Activated T-helper 2 cell treated with anti-CD3 and anti-CD28 coated beads, Interferon-gamma antibody, Interleukin-2, Interleukin-4, amounts not matched to agents 10 μg/mL and 5 μg/mL and 100 μg/mL, durations not matched to agents 14 hours and 24 hours and 36 hours (primary cell): Measurements from ENCODE around the gene PCNX1. TPM values are rescaled to one million over a fixed set of nuclear protein-coding genes. Genes with fewer than 3 reads are reported as not detected.

Source experiments
- DNase-seq: peaks from one replicate; pipeline ENCODE4 v3.0.0; 2021; ENCODE audit warnings: low spot score
- H3K27ac Mint-ChIP-seq: one replicate; pipeline ENCODE4 v1.8.0; 2021; ENCODE audit warnings: mixed read lengths
- H3K27me3 Mint-ChIP-seq: one replicate; pipeline ENCODE4 v1.8.0; 2021; ENCODE audit warnings: low read depth, mixed read lengths
- H3K36me3 Mint-ChIP-seq: one replicate; pipeline ENCODE4 v1.8.0; 2021; ENCODE audit warnings: low read depth, mixed read lengths
- H3K4me1 Mint-ChIP-seq: one replicate; pipeline ENCODE4 v1.8.0; 2021; ENCODE audit warnings: low read depth, mixed read lengths
- H3K4me3 Mint-ChIP-seq: one replicate; pipeline ENCODE4 v1.8.0; 2021; ENCODE audit warnings: low read depth, mild to moderate bottlenecking, moderate library complexity, mixed read lengths
- H3K9me3 Mint-ChIP-seq: one replicate; pipeline ENCODE4 v1.8.0; 2021; ENCODE audit warnings: mixed read lengths
- intact Hi-C: fragments of 100-400 bp; cut with micrococcal nuclease; formaldehyde crosslinking; loops from one replicate; pipeline ENCODE4 v1.15.1; 2023
- total RNA-seq: library from RNA; stranded (reverse); gene quantifications from 2 replicates; pipeline ENCODE4 v1.2.3, GENCODE V29; 2022

The PCNX1 gene
- total RNA-seq, 1 donor from 2014 or later, result 54.5 TPM

- peaks cover 24% of the 10 kb centered on the region for H3K4me1 Mint-ChIP-seq
Observed at GRCh38 chr14:70993931-70994330, 86.7 kb downstream of the PCNX1 start.

GRCh38 chr14:70995211-70995610 lies 88.0 kb downstream of the PCNX1 start:
- intact Hi-C loops, result no loop called here
- DNase-seq, result no peak
- Mint-ChIP-seq H3K9me3 (no peaks in the 10 kb centered on the region), H3K36me3 (peaks cover 24% of the 10 kb centered on the region), H3K4me1 (peaks cover 33% of the 10 kb centered on the region), H3K27me3 (no peaks in the 10 kb centered on the region), H3K27ac (no peak overlapping the region), H3K4me3 (no peak overlapping the region)

More at GRCh38 chr14:70993931-70994330, 86.7 kb downstream of the PCNX1 start:
- Mint-ChIP-seq H3K9me3 (no peaks in the 10 kb centered on the region), H3K27ac (no peak overlapping the region), H3K27me3 (no peaks in the 10 kb centered on the region), H3K36me3 (peaks cover 25% of the 10 kb centered on the region), H3K4me3 (no peak overlapping the region)
- intact Hi-C loops, result no loop called here
- no peak for DNase-seq

- intact Hi-C loops, result no loop called here
- Mint-ChIP-seq H3K4me1 (peaks cover 32% of the 10 kb centered on the region), H3K27ac (no peak overlapping the region), H3K9me3 (no peaks in the 10 kb centered on the region), H3K4me3 (no peak overlapping the region), H3K27me3 (no peaks in the 10 kb centered on the region), H3K36me3 (peaks cover 23% of the 10 kb centered on the region)
- DNase-seq, result no peak
Observed at GRCh38 chr14:70995671-70996070, 88.4 kb downstream of the PCNX1 start.

GRCh38 chr14:70999117-70999516 lies 91.9 kb downstream of the PCNX1 start:
- H3K27ac Mint-ChIP-seq, result peak overlapping the region; percentile 31

GRCh38 chr14:71000091-71000490 lies 92.8 kb downstream of the PCNX1 start:
- intact Hi-C loops, result no loop called here
- Mint-ChIP-seq H3K9me3 (no peaks in the 10 kb centered on the region), H3K27me3 (no peaks in the 10 kb centered on the region), H3K36me3 (peaks cover 50% of the 10 kb centered on the region), H3K4me3 (no peak overlapping the region), H3K4me1 (peaks cover 57% of the 10 kb centered on the region), H3K27ac (no peak overlapping the region)
- DNase-seq, result no peak

More at GRCh38 chr14:70999117-70999516, 91.9 kb downstream of the PCNX1 start:
- H3K36me3 Mint-ChIP-seq, result peaks cover 42% of the 10 kb centered on the region
- peak overlapping the region; percentile 24 for H3K4me3 Mint-ChIP-seq
- no peaks in the 10 kb centered on the region for H3K9me3 Mint-ChIP-seq
- intact Hi-C loops, result no loop called here
- H3K4me1 Mint-ChIP-seq, result peaks cover 51% of the 10 kb centered on the region
- no peaks in the 10 kb centered on the region for H3K27me3 Mint-ChIP-seq
- DNase-seq, result no peak

GRCh38 chr14:71001742-71002141 lies 94.5 kb downstream of the PCNX1 start:
- DNase-seq, result no peak
- peaks cover 44% of the 10 kb centered on the region for H3K36me3 Mint-ChIP-seq
- H3K27me3 Mint-ChIP-seq, result no peaks in the 10 kb centered on the region
- no peaks in the 10 kb centered on the region for H3K9me3 Mint-ChIP-seq
- no peak overlapping the region for H3K4me3 Mint-ChIP-seq
- H3K4me1 Mint-ChIP-seq, result peaks cover 48% of the 10 kb centered on the region
- H3K27ac Mint-ChIP-seq, result no peak overlapping the region
- intact Hi-C loops, result no loop called here

- H3K36me3 Mint-ChIP-seq, result peaks cover 42% of the 10 kb centered on the region
- no peak for DNase-seq
- no peak overlapping the region for H3K4me3 Mint-ChIP-seq
- intact Hi-C loops, result no loop called here
- H3K9me3 Mint-ChIP-seq, result no peaks in the 10 kb centered on the region
- H3K27ac Mint-ChIP-seq, result no peak overlapping the region
- H3K4me1 Mint-ChIP-seq, result peaks cover 41% of the 10 kb centered on the region
- H3K27me3 Mint-ChIP-seq, result no peaks in the 10 kb centered on the region
Observed at GRCh38 chr14:71003156-71003555, 95.9 kb downstream of the PCNX1 start.

GRCh38 chr14:71004481-71004880 lies 97.2 kb downstream of the PCNX1 start:
- peaks cover 36% of the 10 kb centered on the region for H3K4me1 Mint-ChIP-seq
- H3K27me3 Mint-ChIP-seq, result no peaks in the 10 kb centered on the region
- peak overlapping the region; percentile 20 for H3K27ac Mint-ChIP-seq
- no peaks in the 10 kb centered on the region for H3K9me3 Mint-ChIP-seq
- intact Hi-C loops, result no loop called here
- no peak for DNase-seq
- H3K4me3 Mint-ChIP-seq, result no peak overlapping the region
- H3K36me3 Mint-ChIP-seq, result peaks cover 42% of the 10 kb centered on the region

- Mint-ChIP-seq H3K9me3 (no peaks in the 10 kb centered on the region), H3K4me3 (no peak overlapping the region), H3K27me3 (no peaks in the 10 kb centered on the region), H3K27ac (peak overlapping the region; percentile 20), H3K36me3 (peaks cover 42% of the 10 kb centered on the region), H3K4me1 (peaks cover 33% of the 10 kb centered on the region)
- no peak for DNase-seq
- intact Hi-C loops, result no loop called here
Observed at GRCh38 chr14:71005076-71005475, 97.8 kb downstream of the PCNX1 start.

- H3K4me1 Mint-ChIP-seq, result peaks cover 40% of the 10 kb centered on the region
- intact Hi-C loops, result no loop called here
- H3K27ac Mint-ChIP-seq, result no peak overlapping the region
- no peak overlapping the region for H3K4me3 Mint-ChIP-seq
- H3K27me3 Mint-ChIP-seq, result no peaks in the 10 kb centered on the region
- no peak for DNase-seq
- no peaks in the 10 kb centered on the region for H3K9me3 Mint-ChIP-seq
- peaks cover 47% of the 10 kb centered on the region for H3K36me3 Mint-ChIP-seq
Observed at GRCh38 chr14:71006200-71006563, 98.9 kb downstream of the PCNX1 start.

GRCh38 chr14:71011479-71011878 lies 104.2 kb downstream of the PCNX1 start:
- peak overlapping the region; percentile 6 for H3K27ac Mint-ChIP-seq
- no peaks in the 10 kb centered on the region for H3K9me3 Mint-ChIP-seq
- peaks cover 23% of the 10 kb centered on the region for H3K4me1 Mint-ChIP-seq
- DNase-seq, result no peak
- no peaks in the 10 kb centered on the region for H3K27me3 Mint-ChIP-seq
- H3K36me3 Mint-ChIP-seq, result peaks cover 58% of the 10 kb centered on the region
- intact Hi-C loops, result no loop called here
- H3K4me3 Mint-ChIP-seq, result no peak overlapping the region

GRCh38 chr14:71012888-71013287 lies 105.6 kb downstream of the PCNX1 start:
- Mint-ChIP-seq H3K27me3 (no peaks in the 10 kb centered on the region), H3K4me3 (no peak overlapping the region)
- intact Hi-C loops, result no loop called here

GRCh38 chr14:71013551-71014192 lies 106.4 kb downstream of the PCNX1 start:
- peaks cover 66% of the 10 kb centered on the region for H3K36me3 Mint-ChIP-seq
- no peak overlapping the region for H3K4me3 Mint-ChIP-seq
- no peaks in the 10 kb centered on the region for H3K27me3 Mint-ChIP-seq
- no peaks in the 10 kb centered on the region for H3K9me3 Mint-ChIP-seq
- no peak for DNase-seq
- intact Hi-C loops, result no loop called here
- H3K4me1 Mint-ChIP-seq, result peaks cover 23% of the 10 kb centered on the region
- no peak overlapping the region for H3K27ac Mint-ChIP-seq

More at GRCh38 chr14:71012888-71013287, 105.6 kb downstream of the PCNX1 start:
- peaks cover 23% of the 10 kb centered on the region for H3K4me1 Mint-ChIP-seq
- H3K9me3 Mint-ChIP-seq, result no peaks in the 10 kb centered on the region
- no peak for DNase-seq
- H3K27ac Mint-ChIP-seq, result no peak overlapping the region
- H3K36me3 Mint-ChIP-seq, result peaks cover 66% of the 10 kb centered on the region
